Erythroblast (primary cell): ENCODE measurements around the gene FRMD4A.

Experiments used
- GATA1 ChIP-seq: IDR thresholded peaks from 2 replicates; pipeline ENCODE4 v1.6.1; 2011; ENCODE audit warnings: low read depth, mild to moderate bottlenecking, control low read depth, low read length, moderate library complexity
- POLR2A ChIP-seq: IDR thresholded peaks from 2 replicates; pipeline ENCODE4 v1.6.1; 2011; ENCODE audit warnings: mild to moderate bottlenecking, low read length

DNA sequence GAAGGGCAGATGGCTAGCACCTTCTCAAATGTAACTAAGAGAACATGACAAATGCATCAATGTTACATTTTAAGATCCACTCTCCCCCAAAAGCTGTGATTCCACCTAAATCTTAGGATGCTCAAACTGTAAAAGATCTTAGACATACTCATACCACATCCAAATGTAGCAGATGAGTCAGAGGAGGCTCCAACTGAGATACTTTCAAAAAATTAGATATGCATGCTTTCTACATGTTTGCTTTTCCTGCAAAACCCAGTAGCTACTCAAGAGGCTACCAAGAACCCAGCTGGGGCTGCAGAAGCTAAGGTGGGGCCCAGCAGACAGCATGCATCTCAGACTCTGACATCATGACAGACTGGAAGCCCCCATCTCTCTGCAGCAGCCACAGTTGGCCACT lies 31.4 kb upstream of the FRMD4A start:
- no peak for TF ChIP-seq POLR2A
- TF ChIP-seq GATA1 = no peak
